Measurements from ENCODE around the gene UVRAG. TPM values are rescaled to one million over a fixed set of nuclear protein-coding genes. Genes with fewer than 3 reads are reported as not detected.

UVRAG gene
- 13.8 TPM for polyA plus RNA-seq
- long read RNA-seq, donor 1, full-length matches to known transcripts, result 2 of 2 reads
- long read RNA-seq, donor 1, partial matches to known transcripts, result 0 of 2 reads
- long read RNA-seq, donor 1, other reads (novel, unspliced or antisense), result 0 of 2 reads
- long read RNA-seq, donor 2, full-length matches to known transcripts, result 2 of 2 reads
- long read RNA-seq, donor 2, partial matches to known transcripts, result 0 of 2 reads
- long read RNA-seq, donor 2, other reads (novel, unspliced or antisense), result 0 of 2 reads
- long read RNA-seq, donor 3, result 0 reads
- long read RNA-seq, donor 4, result 0 reads
- long read RNA-seq, donor 5, full-length matches to known transcripts, result 1 of 1 reads
- long read RNA-seq, donor 5, partial matches to known transcripts, result 0 of 1 reads
- long read RNA-seq, donor 5, other reads (novel, unspliced or antisense), result 0 of 1 reads
- long read RNA-seq, donor 6, full-length matches to known transcripts, result 4 of 4 reads
- long read RNA-seq, donor 6, partial matches to known transcripts, result 0 of 4 reads
- long read RNA-seq, donor 6, other reads (novel, unspliced or antisense), result 0 of 4 reads
- long read RNA-seq, donor 7, result 0 reads
- long read RNA-seq, donor 8, full-length matches to known transcripts, result 5 of 5 reads
- long read RNA-seq, donor 8, partial matches to known transcripts, result 0 of 5 reads
- long read RNA-seq, donor 8, other reads (novel, unspliced or antisense), result 0 of 5 reads
- long read RNA-seq, donor 9, full-length matches to known transcripts, result 2 of 2 reads
- long read RNA-seq, donor 9, partial matches to known transcripts, result 0 of 2 reads
- long read RNA-seq, donor 9, other reads (novel, unspliced or antisense), result 0 of 2 reads
- long read RNA-seq, donor 10, full-length matches to known transcripts, result 3 of 3 reads
- long read RNA-seq, donor 10, partial matches to known transcripts, result 0 of 3 reads
- long read RNA-seq, donor 10, other reads (novel, unspliced or antisense), result 0 of 3 reads
- long read RNA-seq, donor 11, full-length matches to known transcripts, result 2 of 7 reads
- long read RNA-seq, donor 11, partial matches to known transcripts, result 5 of 7 reads
- long read RNA-seq, donor 11, other reads (novel, unspliced or antisense), result 0 of 7 reads

GRCh38 chr11:75814677-75815344 is at the start of gene UVRAG:
TSS of gene UVRAG (plus strand) at chr11:75815210. CDS start at chr11:75815408, 198 bp downstream.
- Histone ChIP-seq H3K27me3 (ENCODE audit: control insufficient read depth, insufficient read depth, low read length) (no peaks in the 10 kb centered on the region), H3K4me3 (ENCODE audit: low read length) (peak within 1 kb of the TSS; percentile 91), H3K9me3 (ENCODE audit: control insufficient read depth, low read depth, low read length) (peaks cover 3% of the 10 kb centered on the region), H3K27ac (ENCODE audit: low read length) (peak within 1 kb of the TSS; percentile 82), H3K4me1 (ENCODE audit: control insufficient read depth, insufficient read depth, low read length) (peaks cover 12% of the 10 kb centered on the region), H3K36me3 (ENCODE audit: control insufficient read depth, insufficient read depth, low read length) (no peaks in the 10 kb centered on the region)
- DNase-seq, result peak; percentile 99 to 100
- no CpG with 5 or more reads among the region's 39 CpGs for WGBS (ENCODE audit: insufficient coverage, low lambda C conversion rate)

DNA sequence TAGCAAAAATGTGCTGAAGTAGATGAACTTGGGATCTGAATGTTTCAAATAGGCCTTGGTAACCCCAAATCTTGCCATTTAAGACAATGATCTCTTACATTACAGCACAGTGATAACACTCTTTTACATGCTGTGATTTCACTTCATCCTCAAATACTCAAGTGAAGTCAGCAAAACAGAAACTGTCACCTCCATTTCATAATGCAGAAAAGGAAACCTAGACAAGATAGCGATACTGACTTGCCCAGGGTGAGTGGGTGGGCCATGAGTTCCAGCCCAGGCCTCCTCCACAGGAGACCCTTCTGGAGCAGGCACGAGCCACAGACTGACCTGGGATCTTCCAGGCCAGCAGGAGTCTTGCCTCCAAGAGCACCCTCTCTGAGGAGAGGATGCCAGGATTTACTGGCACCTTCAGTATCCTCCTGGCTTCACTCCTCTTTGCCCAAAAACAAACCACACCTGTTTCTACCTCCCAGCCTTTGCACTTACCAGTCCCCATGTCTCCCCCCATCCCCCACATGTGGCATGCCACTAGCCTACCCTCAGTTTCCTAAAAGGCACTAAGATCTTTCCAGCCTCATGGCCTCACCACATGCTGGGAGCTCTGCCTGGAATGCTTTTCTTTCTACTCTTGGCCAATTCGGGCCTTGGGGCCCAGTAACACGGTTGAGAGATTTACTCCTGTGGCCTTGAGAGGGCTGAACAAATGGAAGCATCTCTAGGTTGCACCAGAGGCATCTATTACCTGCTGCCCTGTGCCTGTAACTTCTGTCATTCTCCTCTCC is 48.4 kb upstream of the UVRAG start:
- H3K4me3 ChIP-seq (ENCODE audit: low read length), result no peak overlapping the region
- no peaks in the 10 kb centered on the region for H3K36me3 ChIP-seq (ENCODE audit: control insufficient read depth, insufficient read depth, low read length)
- WGBS (ENCODE audit: insufficient coverage, low lambda C conversion rate), result no CpG with 5 or more reads among the region's 4 CpGs
- DNase-seq, result no peak
- no peaks in the 10 kb centered on the region for H3K9me3 ChIP-seq (ENCODE audit: control insufficient read depth, low read depth, low read length)
- H3K4me1 ChIP-seq (ENCODE audit: control insufficient read depth, insufficient read depth, low read length), result peaks cover 40% of the 10 kb centered on the region
- H3K27me3 ChIP-seq (ENCODE audit: control insufficient read depth, insufficient read depth, low read length), result peaks cover 13% of the 10 kb centered on the region
- no peak overlapping the region for H3K27ac ChIP-seq (ENCODE audit: low read length)

GRCh38 chr11:75767228-75767572 is 47.8 kb upstream of the UVRAG start:
- WGBS (ENCODE audit: insufficient coverage, low lambda C conversion rate), result no CpG with 5 or more reads among the region's 6 CpGs
- Histone ChIP-seq H3K4me1 (ENCODE audit: control insufficient read depth, insufficient read depth, low read length) (peaks cover 37% of the 10 kb centered on the region), H3K9me3 (ENCODE audit: control insufficient read depth, low read depth, low read length) (no peaks in the 10 kb centered on the region)

DNA sequence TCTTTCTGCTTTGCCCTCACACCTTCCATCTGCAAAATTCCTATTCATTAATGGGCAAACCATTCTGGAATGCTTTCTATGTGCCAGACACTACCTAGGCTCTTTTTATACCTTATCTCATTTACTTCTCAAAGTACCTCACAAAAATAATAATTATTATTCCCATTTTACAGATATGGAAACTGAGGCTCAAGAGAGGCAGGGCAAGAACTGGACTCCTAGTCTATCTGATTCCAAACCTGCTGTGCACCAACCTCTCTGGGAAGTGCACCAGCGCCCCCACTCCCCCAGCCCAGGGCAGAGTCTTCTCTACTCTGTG is 47.3 kb upstream of the UVRAG start:
- Histone ChIP-seq H3K27me3 (ENCODE audit: control insufficient read depth, insufficient read depth, low read length) (peaks cover 13% of the 10 kb centered on the region), H3K9me3 (ENCODE audit: control insufficient read depth, low read depth, low read length) (no peaks in the 10 kb centered on the region), H3K36me3 (ENCODE audit: control insufficient read depth, insufficient read depth, low read length) (no peaks in the 10 kb centered on the region), H3K27ac (ENCODE audit: low read length) (peak overlapping the region; percentile 66), H3K4me1 (ENCODE audit: control insufficient read depth, insufficient read depth, low read length) (peaks cover 36% of the 10 kb centered on the region), H3K4me3 (ENCODE audit: low read length) (no peak overlapping the region)
- WGBS (ENCODE audit: insufficient coverage, low lambda C conversion rate), result no CpG with 5 or more reads among the region's 1 CpG
- no peak for DNase-seq

More at GRCh38 chr11:75767228-75767572, 47.8 kb upstream of the UVRAG start:
- Histone ChIP-seq H3K4me3 (ENCODE audit: low read length) (no peak overlapping the region), H3K36me3 (ENCODE audit: control insufficient read depth, insufficient read depth, low read length) (no peaks in the 10 kb centered on the region), H3K27ac (ENCODE audit: low read length) (no peak overlapping the region), H3K27me3 (ENCODE audit: control insufficient read depth, insufficient read depth, low read length) (peaks cover 13% of the 10 kb centered on the region)
- DNase-seq, result no peak

- peak within 1 kb of the TSS; percentile 75 for H3K4me3 ChIP-seq (ENCODE audit: low read length)
- H3K4me1 ChIP-seq (ENCODE audit: control insufficient read depth, insufficient read depth, low read length), result peaks cover 30% of the 10 kb centered on the region
- no peaks in the 10 kb centered on the region for H3K36me3 ChIP-seq (ENCODE audit: control insufficient read depth, insufficient read depth, low read length)
- peaks cover 13% of the 10 kb centered on the region for H3K27me3 ChIP-seq (ENCODE audit: control insufficient read depth, insufficient read depth, low read length)
- no peaks in the 10 kb centered on the region for H3K9me3 ChIP-seq (ENCODE audit: control insufficient read depth, low read depth, low read length)
- peak; percentile 76 to 91 for DNase-seq
- peak within 1 kb of the TSS; percentile 66 for H3K27ac ChIP-seq (ENCODE audit: low read length)
- no CpG with 5 or more reads among the region's 66 CpGs for WGBS (ENCODE audit: insufficient coverage, low lambda C conversion rate)
Observed at GRCh38 chr11:75768112-75768908, 46.7 kb upstream of the UVRAG start, which contains the start of gene DGAT2. TSS of gene DGAT2 (plus strand) at chr11:75768778. CDS start at chr11:75768992, 214 bp downstream.

- Histone ChIP-seq H3K9me3 (ENCODE audit: control insufficient read depth, low read depth, low read length) (no peaks in the 10 kb centered on the region), H3K27ac (ENCODE audit: low read length) (peak overlapping the region; percentile 37), H3K36me3 (ENCODE audit: control insufficient read depth, insufficient read depth, low read length) (no peaks in the 10 kb centered on the region), H3K4me3 (ENCODE audit: low read length) (peak overlapping the region; percentile 75), H3K4me1 (ENCODE audit: control insufficient read depth, insufficient read depth, low read length) (peaks cover 28% of the 10 kb centered on the region), H3K27me3 (ENCODE audit: control insufficient read depth, insufficient read depth, low read length) (peaks cover 13% of the 10 kb centered on the region)
- WGBS (ENCODE audit: insufficient coverage, low lambda C conversion rate), result no CpG with 5 or more reads among the region's 46 CpGs
- peak in 1 of 2 donors; percentile 50 for DNase-seq
Observed at GRCh38 chr11:75768909-75769771, 45.9 kb upstream of the UVRAG start.

DNA sequence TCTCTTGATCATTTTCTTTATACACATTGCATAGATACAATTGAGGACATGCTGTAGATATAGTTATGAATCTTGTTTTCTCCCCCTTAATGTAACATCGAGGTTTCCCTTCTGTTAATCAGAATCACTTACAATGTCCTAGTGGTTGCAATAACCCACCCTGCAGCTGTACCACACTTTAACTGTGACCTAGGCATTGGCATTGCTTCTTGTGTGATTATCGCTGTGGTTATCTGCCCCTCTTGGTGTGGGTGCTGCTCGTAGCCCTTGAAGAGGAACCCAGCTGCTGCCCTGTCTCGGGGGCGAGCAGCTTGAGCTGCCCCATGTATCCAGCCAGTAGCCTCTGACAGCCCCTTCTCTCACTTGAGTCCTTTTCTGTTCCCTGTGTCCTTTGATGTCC is 44.9 kb upstream of the UVRAG start:
- Histone ChIP-seq H3K27ac (ENCODE audit: low read length) (no peak overlapping the region), H3K4me1 (ENCODE audit: control insufficient read depth, insufficient read depth, low read length) (peaks cover 28% of the 10 kb centered on the region), H3K27me3 (ENCODE audit: control insufficient read depth, insufficient read depth, low read length) (peaks cover 13% of the 10 kb centered on the region), H3K36me3 (ENCODE audit: control insufficient read depth, insufficient read depth, low read length) (no peaks in the 10 kb centered on the region), H3K4me3 (ENCODE audit: low read length) (peak overlapping the region; percentile 75), H3K9me3 (ENCODE audit: control insufficient read depth, low read depth, low read length) (no peaks in the 10 kb centered on the region)
- no CpG with 5 or more reads among the region's 5 CpGs for WGBS (ENCODE audit: insufficient coverage, low lambda C conversion rate)
- no peak for DNase-seq

- Histone ChIP-seq H3K4me3 (ENCODE audit: low read length) (no peak overlapping the region), H3K27ac (ENCODE audit: low read length) (no peak overlapping the region), H3K9me3 (ENCODE audit: control insufficient read depth, low read depth, low read length) (no peaks in the 10 kb centered on the region), H3K36me3 (ENCODE audit: control insufficient read depth, insufficient read depth, low read length) (no peaks in the 10 kb centered on the region), H3K27me3 (ENCODE audit: control insufficient read depth, insufficient read depth, low read length) (peaks cover 13% of the 10 kb centered on the region), H3K4me1 (ENCODE audit: control insufficient read depth, insufficient read depth, low read length) (peaks cover 28% of the 10 kb centered on the region)
- peak in 1 of 2 donors; percentile 45 for DNase-seq
- no CpG with 5 or more reads among the region's 6 CpGs for WGBS (ENCODE audit: insufficient coverage, low lambda C conversion rate)
Observed at GRCh38 chr11:75771646-75772410, 43.2 kb upstream of the UVRAG start.
